Skeletal muscle cell (primary cell): ENCODE measurements around the gene MOGAT3.

ENCODE experiments used
- DNase-seq: peaks from one replicate; pipeline ENCODE4 v3.0.0-alpha.2; 2010; ENCODE audit warnings: low read depth
- H3K4me3 ChIP-seq: 2 replicates; pipeline ENCODE4 v1.5.1; 2011; ENCODE audit warnings: low read depth, mild to moderate bottlenecking, control low read depth, low read length, moderate library complexity

The MOGAT3 gene

DNA sequence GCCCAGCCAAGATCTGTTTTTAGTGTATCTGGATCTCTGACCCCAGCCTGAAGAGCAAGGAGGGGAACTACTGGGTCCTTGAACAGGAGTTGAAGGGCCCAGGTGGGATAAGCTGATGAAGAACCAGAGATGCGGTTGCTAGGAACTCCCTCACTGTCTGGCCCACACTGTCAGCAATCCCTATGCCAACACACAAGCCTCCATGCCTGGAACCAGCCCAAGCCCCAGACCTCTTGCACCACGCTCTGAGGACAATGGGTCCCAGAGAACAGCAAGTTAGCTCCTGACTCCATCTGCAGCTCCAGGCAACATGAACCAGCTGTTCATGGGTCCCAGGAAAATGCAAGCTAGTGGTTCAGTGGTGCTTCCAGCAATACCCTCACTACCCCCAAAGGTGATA lies 23.2 kb downstream of the MOGAT3 start:
- DNase-seq, result no peak
- no peak overlapping the region for H3K4me3 ChIP-seq

GRCh38 chr7:101175664-101176063 lies 25.2 kb downstream of the MOGAT3 start:
- no peak for DNase-seq
- no peak overlapping the region for H3K4me3 ChIP-seq

DNA sequence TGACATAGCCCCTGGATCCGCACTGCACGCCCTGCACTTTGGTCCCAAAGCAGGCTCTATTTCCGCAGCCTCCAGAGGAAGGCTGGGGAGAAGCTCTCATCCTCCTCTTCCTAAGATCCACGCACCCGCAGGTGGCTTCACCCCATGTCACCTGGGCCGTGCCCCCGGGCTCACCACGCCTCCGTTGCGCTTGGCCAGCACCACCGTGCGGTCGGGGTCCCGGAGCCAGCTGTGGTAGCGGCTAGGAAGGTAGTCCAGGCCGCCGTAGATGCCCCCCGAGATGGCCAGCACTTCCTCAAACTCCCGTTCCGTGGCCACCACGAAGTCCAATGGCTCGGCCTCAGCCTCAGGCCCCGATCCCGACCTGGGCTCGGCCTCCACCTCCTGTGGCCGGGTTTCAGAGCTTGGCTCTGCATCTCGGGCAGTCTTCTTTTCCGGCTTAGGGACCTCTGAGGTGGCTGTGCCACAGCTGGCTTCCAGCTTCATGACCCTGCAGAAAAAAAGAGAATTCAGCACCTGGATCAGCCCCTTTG lies 26.4 kb downstream of the MOGAT3 start:
- DNase-seq, result no peak
- no peak overlapping the region for H3K4me3 ChIP-seq

- H3K4me3 ChIP-seq, result peak overlapping the region; percentile 27
- no peak for DNase-seq
Measured at GRCh38 chr7:101173752-101174244, 27.0 kb downstream of the MOGAT3 start.

- H3K4me3 ChIP-seq, result peak overlapping the region; percentile 27
- DNase-seq, result no peak
Measured at GRCh38 chr7:101172854-101173751, 27.7 kb downstream of the MOGAT3 start.

DNA sequence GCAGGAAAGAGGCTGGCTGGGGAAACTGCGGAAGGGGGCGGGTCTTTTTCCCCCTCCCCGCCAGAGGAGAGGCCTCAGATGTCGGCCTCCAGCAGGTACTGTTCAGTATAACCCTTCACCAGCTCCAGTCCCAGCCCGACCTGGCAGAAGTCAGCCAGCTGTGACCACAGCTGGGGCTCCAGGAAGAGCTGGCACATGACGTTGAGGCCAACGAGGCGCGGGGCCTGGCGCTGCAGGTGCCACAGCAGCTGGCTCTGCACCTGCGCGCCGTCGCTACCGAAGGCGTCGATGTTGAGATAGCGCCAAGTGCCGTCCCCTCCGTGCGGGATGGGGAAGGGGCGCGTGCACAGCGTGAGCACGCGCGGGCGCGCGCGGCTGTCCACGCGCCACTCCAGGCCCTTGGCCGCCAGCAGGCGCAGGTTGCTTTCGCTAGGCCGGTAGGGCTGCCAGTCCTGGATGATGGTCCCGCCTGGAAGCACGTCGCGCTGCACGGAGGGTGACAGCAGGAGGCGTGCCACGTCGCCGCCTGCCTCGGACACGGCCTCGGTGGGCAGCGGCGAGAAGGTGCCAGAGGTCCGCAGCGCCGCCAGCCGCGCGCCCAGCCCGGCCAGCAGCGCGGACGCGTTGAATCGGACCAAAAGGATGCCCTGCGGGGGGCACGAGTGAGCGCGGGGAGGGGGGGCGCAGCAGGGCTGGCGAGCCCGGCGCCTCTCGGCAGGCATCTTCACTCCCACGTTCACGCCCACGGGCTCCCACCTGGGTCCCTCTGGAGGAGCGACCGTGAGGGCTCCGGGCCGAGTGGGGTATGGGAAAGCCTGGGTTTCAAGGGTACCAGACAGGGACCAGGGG lies 28.6 kb downstream of the MOGAT3 start:
- peak overlapping the region; percentile 16 for H3K4me3 ChIP-seq
- DNase-seq, result no peak

- no peak for DNase-seq
- no peak overlapping the region for H3K4me3 ChIP-seq
Measured at GRCh38 chr7:101171442-101171837, 29.4 kb downstream of the MOGAT3 start.

DNA sequence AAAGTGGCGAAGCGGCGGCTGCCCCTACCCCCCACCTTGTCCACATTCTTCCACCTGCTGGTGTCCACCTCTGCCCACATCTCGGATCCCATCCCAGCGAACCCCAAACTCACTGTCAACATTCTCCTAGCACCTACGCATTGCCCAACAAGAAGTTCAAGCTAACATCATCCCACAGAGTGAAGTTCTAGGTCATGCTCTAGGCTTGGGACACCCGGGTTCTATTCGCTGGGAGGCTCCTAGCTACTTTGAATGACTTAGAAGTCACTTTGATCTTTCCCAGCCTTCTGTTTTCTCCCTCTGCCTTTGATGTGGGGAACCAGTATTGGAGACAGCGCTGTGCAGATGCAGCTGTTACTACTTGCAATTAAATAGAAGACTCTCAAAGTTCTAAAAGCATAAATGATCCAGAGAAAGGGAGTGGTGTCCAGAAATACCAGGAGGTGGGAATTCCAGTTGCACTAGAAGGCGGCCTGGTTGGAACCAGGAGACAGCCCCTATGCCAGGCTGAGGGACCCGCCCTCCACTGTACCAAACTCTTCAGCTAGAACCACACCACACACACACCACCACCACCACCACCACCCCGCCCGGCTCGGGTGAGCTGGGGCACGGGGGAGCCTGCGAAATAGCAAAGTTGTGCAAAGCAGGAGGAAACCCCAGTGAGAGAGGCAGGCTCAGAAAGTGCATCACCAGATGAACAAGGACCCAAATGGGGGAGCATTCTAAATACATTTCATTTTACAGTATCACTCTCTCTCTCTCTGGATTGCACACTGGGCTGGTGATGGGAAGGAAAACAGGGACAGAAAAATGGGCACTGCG lies 30.0 kb downstream of the MOGAT3 start:
- no peak for DNase-seq
- H3K4me3 ChIP-seq, result no peak overlapping the region

GRCh38 chr7:101169838-101170551 lies 30.8 kb downstream of the MOGAT3 start:
- peak overlapping the region; percentile 20 for H3K4me3 ChIP-seq
- no peak for DNase-seq

DNA sequence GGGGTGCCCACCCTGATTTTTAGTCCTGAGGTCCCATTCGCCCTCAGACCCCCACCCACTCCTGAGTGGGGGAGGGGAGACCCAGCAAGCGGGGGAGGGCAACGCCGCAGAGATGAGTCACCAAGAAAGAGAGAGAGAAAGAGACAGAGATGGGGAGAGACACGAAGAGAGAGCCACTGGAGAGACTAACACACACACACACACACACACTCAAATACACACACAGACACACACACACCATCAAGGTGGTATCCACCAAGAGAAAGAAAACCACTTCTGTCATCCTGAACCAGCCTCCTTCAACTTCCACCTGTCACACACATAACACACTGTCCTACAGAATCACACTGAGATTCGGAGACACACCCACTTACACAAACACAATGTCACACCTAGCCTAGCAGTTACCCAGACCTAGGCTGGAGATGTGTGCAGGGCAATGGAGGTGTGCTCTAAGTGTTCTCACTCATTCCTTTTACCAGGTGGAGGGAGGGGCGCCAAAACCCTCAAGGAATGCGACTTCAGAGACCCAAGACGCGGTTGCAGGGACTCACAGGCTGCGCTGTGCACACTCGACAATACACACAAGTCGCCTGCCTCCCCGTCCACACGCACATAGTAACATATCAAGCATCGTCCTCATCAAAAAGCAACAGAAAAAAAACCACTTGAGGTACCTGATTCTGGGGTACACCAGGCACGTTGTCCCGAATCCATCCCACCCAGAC lies 31.6 kb downstream of the MOGAT3 start:
- peak overlapping the region; percentile 20 for H3K4me3 ChIP-seq
- DNase-seq, result no peak

GRCh38 chr7:101168412-101169049 lies 32.3 kb downstream of the MOGAT3 start:
- DNase-seq, result no peak
- H3K4me3 ChIP-seq, result no peak overlapping the region

DNA sequence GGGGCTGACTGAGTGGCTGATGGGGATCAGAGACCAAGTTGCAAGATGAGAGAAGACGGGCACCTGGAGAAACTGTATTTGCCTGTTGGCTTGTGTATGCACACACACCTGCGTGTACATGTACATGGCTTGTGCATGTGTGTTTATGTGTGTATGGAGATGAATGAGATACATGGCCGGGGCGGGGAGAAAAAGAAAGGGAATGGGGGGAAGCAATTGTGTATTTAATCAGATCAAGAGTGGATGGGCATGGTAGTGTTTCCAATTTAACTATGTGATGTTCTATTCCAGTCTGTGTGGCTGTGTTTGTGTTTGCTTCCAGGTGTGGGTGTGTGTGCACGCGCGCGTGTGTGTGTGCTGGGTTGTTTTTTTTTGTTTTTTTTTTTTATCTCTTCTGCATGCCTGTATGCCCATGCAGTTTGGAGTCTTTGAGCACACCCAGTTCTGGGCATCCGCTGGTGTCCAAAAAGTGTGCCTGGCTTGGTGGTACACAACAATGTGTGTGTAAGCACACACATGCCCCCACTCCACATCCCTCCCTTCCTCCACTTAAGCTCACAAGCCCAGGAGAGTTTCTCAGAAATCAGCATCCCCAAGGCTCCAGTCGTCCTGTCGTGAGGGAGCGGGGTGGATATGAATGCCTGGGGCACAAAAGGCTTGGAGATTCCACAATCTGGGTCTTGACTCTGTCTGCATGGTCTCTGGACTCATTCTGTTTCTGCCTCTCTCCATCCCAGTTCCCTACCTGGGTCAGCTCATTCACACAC lies 33.0 kb downstream of the MOGAT3 start:
- DNase-seq, result no peak
- H3K4me3 ChIP-seq, result no peak overlapping the region

DNA sequence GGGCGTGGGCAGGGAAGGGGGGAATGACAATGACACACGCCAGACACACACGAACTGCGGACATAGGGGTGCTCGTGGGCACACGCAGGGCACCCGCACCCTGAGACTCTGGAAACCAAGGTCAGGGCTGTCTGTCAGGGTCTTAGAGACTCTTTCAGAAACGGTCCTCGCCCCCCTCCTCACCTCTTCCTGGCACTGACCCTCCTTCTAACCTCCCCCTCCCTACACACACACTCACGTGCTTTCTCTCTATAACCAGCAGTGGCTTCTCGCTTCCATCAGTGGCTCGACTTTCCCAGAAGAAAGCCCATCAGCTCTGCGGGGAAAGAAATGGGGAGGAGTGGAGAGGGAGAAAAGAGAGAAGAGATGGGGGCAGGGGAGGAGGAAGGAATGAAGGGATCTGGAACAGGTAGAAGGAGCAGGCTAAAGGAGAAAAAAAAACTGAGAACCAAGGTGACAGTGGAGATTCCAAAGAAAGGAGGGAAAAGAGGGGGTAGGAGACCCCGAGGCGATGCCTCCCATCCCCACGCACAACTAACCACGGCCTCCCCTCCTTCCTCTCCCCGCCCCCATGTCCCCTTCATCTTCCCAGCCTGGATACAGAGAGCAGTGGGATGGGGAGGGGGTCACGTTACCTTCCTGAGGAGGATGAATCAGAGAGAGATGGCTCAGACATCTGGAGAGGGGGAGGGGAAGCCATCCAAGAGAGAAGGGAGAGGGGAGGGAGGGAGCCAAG lies 33.8 kb downstream of the MOGAT3 start:
- DNase-seq, result no peak
- peak overlapping the region; percentile 0 for H3K4me3 ChIP-seq

DNA sequence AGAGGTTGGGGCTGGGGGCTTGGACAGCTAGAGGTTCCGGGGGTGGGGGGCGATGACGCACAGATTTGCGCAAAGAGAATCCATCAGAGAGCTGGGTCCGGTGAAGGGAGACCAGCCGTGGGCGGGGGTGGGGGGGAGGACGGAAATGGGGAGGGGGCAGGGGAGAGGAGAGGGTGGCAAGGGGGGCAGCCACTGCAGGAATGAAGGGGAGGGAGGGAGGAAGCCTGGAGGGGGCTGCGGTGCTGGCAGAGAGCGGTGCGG lies 34.3 kb downstream of the MOGAT3 start:
- DNase-seq, result no peak

GRCh38 chr7:101165958-101166647 lies 34.7 kb downstream of the MOGAT3 start:
- H3K4me3 ChIP-seq, result peak overlapping the region; percentile 43
- DNase-seq, result no peak

More for the DNA sequence above, 34.3 kb downstream of the MOGAT3 start:
- H3K4me3 ChIP-seq, result peak overlapping the region; percentile 0
